GM21619 (cell line): ENCODE measurements around the gene HOXA11.

Experiments
- ATAC-seq: cut with Tn5 transposase; IDR thresholded peaks from one replicate; pipeline ENCODE4 v1.9.1; 2021; ENCODE audit not compliant: unreplicated experiment

The HOXA11 gene

GRCh38 chr7:27207348-27207985 lies 22.4 kb upstream of the HOXA11 start:
- no peak for ATAC-seq

- no peak for ATAC-seq
Observed at GRCh38 chr7:27205325-27206280, 20.6 kb upstream of the HOXA11 start.

GRCh38 chr7:27204851-27205322 lies 19.9 kb upstream of the HOXA11 start:
- ATAC-seq = no peak

- no peak for ATAC-seq
Observed at GRCh38 chr7:27203964-27204594, 19.0 kb upstream of the HOXA11 start.

- no peak for ATAC-seq
Observed at GRCh38 chr7:27203365-27203953, 18.4 kb upstream of the HOXA11 start.

GRCh38 chr7:27202862-27203134 lies 17.8 kb upstream of the HOXA11 start:
- no peak for ATAC-seq

GRCh38 chr7:27202018-27202861 lies 17.2 kb upstream of the HOXA11 start:
- ATAC-seq = no peak

- no peak for ATAC-seq
Observed at GRCh38 chr7:27201580-27202017, 16.6 kb upstream of the HOXA11 start.

GRCh38 chr7:27200761-27201579 lies 15.9 kb upstream of the HOXA11 start:
- ATAC-seq = no peak

GRCh38 chr7:27199849-27200760 lies 15.1 kb upstream of the HOXA11 start, which contains the start of gene HOXA13:
TSS of gene HOXA13 (minus strand) at chr7:27200091. CDS start at chr7:27200077, 14 bp downstream.
- ATAC-seq = no peak

- no peak for ATAC-seq
Observed at GRCh38 chr7:27198871-27199801, 14.1 kb upstream of the HOXA11 start.

GRCh38 chr7:27198138-27198841 lies 13.3 kb upstream of the HOXA11 start:
- no peak for ATAC-seq

- no peak for ATAC-seq
Observed at GRCh38 chr7:27197137-27198042, 12.4 kb upstream of the HOXA11 start.

- no peak for ATAC-seq
Observed at GRCh38 chr7:27196287-27196767, 11.3 kb upstream of the HOXA11 start.

- ATAC-seq = no peak
Observed at GRCh38 chr7:27194686-27195379, 9.8 kb upstream of the HOXA11 start.
